Endodermal cell (in vitro differentiated cells): ENCODE data around the gene NAA25. TPM values are rescaled to one million over a fixed set of nuclear protein-coding genes. Genes with fewer than 3 reads are reported as not detected.

Source experiments
- DNase-seq: peaks from one replicate; pipeline ENCODE4 v3.0.0-alpha.2; 2017
- H3K27ac ChIP-seq: 2 replicates; pipeline ENCODE4 v1.5.1; 2013; ENCODE audit warnings: mild to moderate bottlenecking, low read depth, low read length, moderate library complexity
- H3K27me3 ChIP-seq: 2 replicates; pipeline ENCODE4 v1.6.1; 2013; ENCODE audit warnings: mild to moderate bottlenecking, low read length, moderate library complexity; ENCODE audit not compliant: insufficient read depth, control insufficient read depth, poor library complexity, severe bottlenecking
- H3K36me3 ChIP-seq: 2 replicates; pipeline ENCODE4 v1.7.0; 2013; ENCODE audit warnings: mild to moderate bottlenecking, low read length, moderate library complexity; ENCODE audit not compliant: control insufficient read depth, insufficient read depth
- H3K4me1 ChIP-seq: one replicate; pipeline ENCODE4 v1.7.0; 2013; ENCODE audit warnings: low read length; ENCODE audit not compliant: control insufficient read depth, insufficient read depth
- H3K4me3 ChIP-seq: 2 replicates; pipeline ENCODE4 v1.5.1; 2013; ENCODE audit warnings: mild to moderate bottlenecking, low read length, moderate library complexity
- H3K9ac ChIP-seq: 2 replicates; pipeline ENCODE4 v1.6.1; 2013; ENCODE audit warnings: mild to moderate bottlenecking, low read length, moderate library complexity; ENCODE audit not compliant: poor library complexity, severe bottlenecking; ENCODE audit errors: extremely low read depth
- H3K9me3 ChIP-seq: 2 replicates; pipeline ENCODE4 v1.6.1; 2013; ENCODE audit warnings: mild to moderate bottlenecking, low read length, moderate library complexity; ENCODE audit not compliant: control insufficient read depth
- H3K27ac Mint-ChIP-seq: 2 replicates; pipeline ENCODE4 v1.8.0; 2020; ENCODE audit warnings: mixed read lengths
- H3K27me3 Mint-ChIP-seq: 2 replicates; pipeline ENCODE4 v1.8.0; 2021; ENCODE audit warnings: mild to moderate bottlenecking, mixed read lengths; ENCODE audit not compliant: insufficient read depth
- H3K36me3 Mint-ChIP-seq: 2 replicates; pipeline ENCODE4 v1.8.0; 2020; ENCODE audit warnings: low read depth, mixed read lengths
- H3K4me1 Mint-ChIP-seq: 2 replicates; pipeline ENCODE4 v1.8.0; 2020; ENCODE audit warnings: mixed read lengths
- H3K4me3 Mint-ChIP-seq: 2 replicates; pipeline ENCODE4 v1.8.0; 2020; ENCODE audit warnings: mild to moderate bottlenecking, moderate library complexity, mixed read lengths
- H3K9me3 Mint-ChIP-seq: 2 replicates; pipeline ENCODE4 v1.8.0; 2020; ENCODE audit warnings: mild to moderate bottlenecking, mixed read lengths
- WGBS, 2 experiments: methylation state at CpG; one replicate each; pipeline versions ENCODE4 v1.1.5 to v1.1.7; 2013; ENCODE audit warnings: missing lambda C conversion rate in 2 of 2, mixed read lengths in 1 of 2; ENCODE audit not compliant: insufficient coverage in 1 of 2, insufficient read length in 1 of 2; 5-methylcytosine and 5-hydroxymethylcytosine counted together
- total RNA-seq, 2 donors: library from RNA; stranded (reverse); fragmentation: NEBNext Ultra II Directional in 1 of 2; extraction: Animal tissue kit (Norgen Biotek cat#: 25700) in 1 of 2; gene quantifications; 2 replicates in 1 of 2; 3 replicates in 1 of 2; pipeline ENCODE4 v1.2.1, GENCODE V29; 2021
- TF ChIP-seq, protein P1 (sequence below): fragments of 200-600 bp; sonication (generic); conservative IDR thresholded peaks from 2 replicates; pipeline ENCODE4 v1.5.0; 2021; ENCODE audit warnings: antibody characterized with exemption, mild to moderate bottlenecking

The NAA25 gene
- total RNA-seq, 2 donors from 2014 or later, result 34.2 to 36.3 TPM

DNA sequence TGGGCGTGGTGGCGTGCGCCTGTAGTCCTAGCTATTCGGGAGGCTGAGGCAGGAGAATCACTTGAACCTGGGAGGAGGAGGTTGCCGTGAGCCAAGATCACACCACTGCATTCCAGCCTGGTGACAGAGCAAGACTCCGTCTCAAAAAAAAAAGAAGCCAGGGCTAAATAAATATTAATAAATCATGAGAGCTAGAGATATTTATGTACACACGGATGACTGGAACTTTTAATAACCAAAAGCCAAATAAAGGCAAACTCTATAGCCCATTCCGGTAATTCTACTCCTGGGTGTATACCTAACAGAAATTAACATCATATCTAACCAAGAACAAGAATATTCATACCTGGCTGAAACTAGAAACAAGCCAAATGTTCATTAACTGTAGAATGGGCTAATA is 9.1 kb upstream of the NAA25 start:
- no peaks in the 10 kb centered on the region for H3K4me1 ChIP-seq
- no peak overlapping the region for H3K4me3 ChIP-seq
- no peaks in the 10 kb centered on the region for H3K9me3 Mint-ChIP-seq
- DNase-seq, result no peak
- H3K27me3 ChIP-seq, result no peaks in the 10 kb centered on the region
- no peak overlapping the region for H3K27ac ChIP-seq
- no peaks in the 10 kb centered on the region for H3K27me3 Mint-ChIP-seq
- H3K36me3 Mint-ChIP-seq, result no peaks in the 10 kb centered on the region
- no peaks in the 10 kb centered on the region for H3K9me3 ChIP-seq
- no peak overlapping the region for H3K27ac Mint-ChIP-seq
- no peak overlapping the region for H3K9ac ChIP-seq
- no peak overlapping the region for H3K4me3 Mint-ChIP-seq
- TF ChIP-seq, protein P1, sequence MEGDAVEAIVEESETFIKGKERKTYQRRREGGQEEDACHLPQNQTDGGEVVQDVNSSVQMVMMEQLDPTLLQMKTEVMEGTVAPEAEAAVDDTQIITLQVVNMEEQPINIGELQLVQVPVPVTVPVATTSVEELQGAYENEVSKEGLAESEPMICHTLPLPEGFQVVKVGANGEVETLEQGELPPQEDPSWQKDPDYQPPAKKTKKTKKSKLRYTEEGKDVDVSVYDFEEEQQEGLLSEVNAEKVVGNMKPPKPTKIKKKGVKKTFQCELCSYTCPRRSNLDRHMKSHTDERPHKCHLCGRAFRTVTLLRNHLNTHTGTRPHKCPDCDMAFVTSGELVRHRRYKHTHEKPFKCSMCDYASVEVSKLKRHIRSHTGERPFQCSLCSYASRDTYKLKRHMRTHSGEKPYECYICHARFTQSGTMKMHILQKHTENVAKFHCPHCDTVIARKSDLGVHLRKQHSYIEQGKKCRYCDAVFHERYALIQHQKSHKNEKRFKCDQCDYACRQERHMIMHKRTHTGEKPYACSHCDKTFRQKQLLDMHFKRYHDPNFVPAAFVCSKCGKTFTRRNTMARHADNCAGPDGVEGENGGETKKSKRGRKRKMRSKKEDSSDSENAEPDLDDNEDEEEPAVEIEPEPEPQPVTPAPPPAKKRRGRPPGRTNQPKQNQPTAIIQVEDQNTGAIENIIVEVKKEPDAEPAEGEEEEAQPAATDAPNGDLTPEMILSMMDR, result no peak
- no peaks in the 10 kb centered on the region for H3K36me3 ChIP-seq
- WGBS, 2 experiments, result 93 to 100% methylated on average over 3 to 8 of the region's 8 CpGs
- H3K4me1 Mint-ChIP-seq, result peaks cover 12% of the 10 kb centered on the region

DNA sequence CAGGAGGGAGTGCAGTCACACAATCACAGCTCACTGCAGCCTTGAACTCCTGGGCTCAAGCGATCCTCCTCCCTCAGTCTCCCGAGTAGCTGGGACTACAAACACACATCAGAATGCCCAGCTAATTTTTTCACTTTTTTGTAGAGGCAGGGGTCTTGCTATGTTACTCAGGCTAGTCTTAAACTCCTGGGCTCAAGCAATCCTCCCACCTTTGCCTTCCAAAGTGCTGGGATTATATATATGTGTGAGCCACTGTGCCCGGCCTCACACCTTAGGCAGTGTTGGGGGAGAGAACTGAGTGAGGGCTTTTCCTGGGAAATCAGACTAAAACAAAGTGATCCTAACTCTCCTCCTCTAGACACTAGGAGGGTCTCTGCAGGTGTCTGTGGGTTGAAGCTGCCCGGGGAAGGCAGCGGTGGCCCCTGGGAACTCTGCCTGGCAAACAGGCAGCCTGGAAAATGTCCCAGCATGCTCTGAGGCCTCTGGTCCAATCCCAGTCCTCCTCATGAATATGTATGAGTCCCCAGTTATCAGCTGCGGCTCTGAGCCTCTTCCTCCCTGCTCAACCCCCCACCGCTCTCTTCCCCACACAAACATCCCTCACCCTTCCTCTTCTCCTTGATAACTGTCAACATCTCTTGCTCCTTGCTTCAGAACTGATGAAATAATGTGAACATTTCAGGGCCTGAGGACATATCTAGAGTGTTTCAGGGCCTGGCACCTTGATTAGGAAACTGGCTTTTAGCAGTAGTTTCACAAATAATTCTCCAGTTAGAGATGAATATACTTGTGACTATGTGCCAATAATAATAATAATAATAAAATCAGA is 7.9 kb upstream of the NAA25 start:
- Histone ChIP-seq H3K27ac (peak overlapping the region; percentile 72), H3K4me1 (no peaks in the 10 kb centered on the region), H3K9ac (no peak overlapping the region), H3K36me3 (no peaks in the 10 kb centered on the region), H3K4me3 (peak overlapping the region; percentile 67), H3K9me3 (no peaks in the 10 kb centered on the region), H3K27me3 (no peaks in the 10 kb centered on the region)
- H3K4me3 Mint-ChIP-seq, result peak overlapping the region; percentile 44
- TF ChIP-seq, protein P1, result no peak
- WGBS, 2 experiments, result 22 to 37% methylated on average over 6 to 7 of the region's 7 CpGs
- H3K4me1 Mint-ChIP-seq, result peaks cover 7% of the 10 kb centered on the region
- H3K27ac Mint-ChIP-seq, result peak overlapping the region; percentile 93
- no peaks in the 10 kb centered on the region for H3K36me3 Mint-ChIP-seq
- DNase-seq, result peak; percentile 98
- H3K9me3 Mint-ChIP-seq, result no peaks in the 10 kb centered on the region
- H3K27me3 Mint-ChIP-seq, result no peaks in the 10 kb centered on the region

DNA sequence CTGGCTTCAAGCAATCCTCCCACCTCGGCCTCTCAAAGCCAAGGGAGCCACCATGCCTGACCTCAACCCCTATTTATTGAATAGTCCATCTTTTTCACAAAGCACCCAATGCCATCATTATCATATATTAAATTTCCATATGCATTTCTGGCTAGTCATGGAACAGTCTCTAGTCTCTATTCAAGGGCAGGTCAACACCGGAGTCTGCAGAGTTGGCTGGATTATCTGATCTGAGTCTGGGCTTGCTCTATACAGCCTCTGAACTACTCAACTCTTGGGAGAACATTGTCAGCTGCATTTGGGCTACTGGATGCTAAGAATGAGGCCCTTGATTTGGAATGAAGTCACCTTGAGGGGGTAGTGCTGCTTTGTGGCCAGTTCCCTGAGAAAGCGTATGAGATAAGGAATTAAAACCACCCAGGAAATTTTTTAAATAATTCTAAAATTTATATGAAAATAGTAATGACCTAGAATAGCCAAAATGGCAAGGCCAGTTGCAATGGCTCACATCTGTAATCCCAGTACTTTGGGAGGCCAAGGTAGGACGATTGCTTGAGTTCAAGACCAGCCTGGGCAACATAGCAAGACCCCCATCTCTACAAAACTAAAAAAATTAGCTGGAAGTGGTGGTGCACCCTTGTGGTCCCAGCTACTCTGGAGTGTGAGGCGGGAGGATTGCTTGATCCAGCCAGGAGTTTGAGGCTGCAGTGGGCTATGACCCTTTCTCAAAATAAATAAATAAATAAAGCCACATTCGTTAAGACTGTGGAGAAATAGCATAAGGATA is 6.9 kb upstream of the NAA25 start:
- Histone ChIP-seq H3K27me3 (no peaks in the 10 kb centered on the region), H3K4me3 (no peak overlapping the region), H3K4me1 (no peaks in the 10 kb centered on the region), H3K9ac (no peak overlapping the region), H3K27ac (no peak overlapping the region), H3K36me3 (no peaks in the 10 kb centered on the region), H3K9me3 (no peaks in the 10 kb centered on the region)
- no peak overlapping the region for H3K4me3 Mint-ChIP-seq
- H3K27ac Mint-ChIP-seq, result no peak overlapping the region
- H3K4me1 Mint-ChIP-seq, result peaks cover 10% of the 10 kb centered on the region
- no peaks in the 10 kb centered on the region for H3K36me3 Mint-ChIP-seq
- H3K27me3 Mint-ChIP-seq, result no peaks in the 10 kb centered on the region
- no peaks in the 10 kb centered on the region for H3K9me3 Mint-ChIP-seq
- DNase-seq, result peak; percentile 38
- TF ChIP-seq, protein P1, result no peak
- 83 to 94% methylated on average over 2 to 5 of the region's 6 CpGs for WGBS, 2 experiments
